ENCODE results near the gene ZNF593OS. TPM values are rescaled to one million over a fixed set of nuclear protein-coding genes. Genes with fewer than 3 reads are reported as not detected.

ZNF593OS gene
- not detected for total RNA-seq

DNA sequence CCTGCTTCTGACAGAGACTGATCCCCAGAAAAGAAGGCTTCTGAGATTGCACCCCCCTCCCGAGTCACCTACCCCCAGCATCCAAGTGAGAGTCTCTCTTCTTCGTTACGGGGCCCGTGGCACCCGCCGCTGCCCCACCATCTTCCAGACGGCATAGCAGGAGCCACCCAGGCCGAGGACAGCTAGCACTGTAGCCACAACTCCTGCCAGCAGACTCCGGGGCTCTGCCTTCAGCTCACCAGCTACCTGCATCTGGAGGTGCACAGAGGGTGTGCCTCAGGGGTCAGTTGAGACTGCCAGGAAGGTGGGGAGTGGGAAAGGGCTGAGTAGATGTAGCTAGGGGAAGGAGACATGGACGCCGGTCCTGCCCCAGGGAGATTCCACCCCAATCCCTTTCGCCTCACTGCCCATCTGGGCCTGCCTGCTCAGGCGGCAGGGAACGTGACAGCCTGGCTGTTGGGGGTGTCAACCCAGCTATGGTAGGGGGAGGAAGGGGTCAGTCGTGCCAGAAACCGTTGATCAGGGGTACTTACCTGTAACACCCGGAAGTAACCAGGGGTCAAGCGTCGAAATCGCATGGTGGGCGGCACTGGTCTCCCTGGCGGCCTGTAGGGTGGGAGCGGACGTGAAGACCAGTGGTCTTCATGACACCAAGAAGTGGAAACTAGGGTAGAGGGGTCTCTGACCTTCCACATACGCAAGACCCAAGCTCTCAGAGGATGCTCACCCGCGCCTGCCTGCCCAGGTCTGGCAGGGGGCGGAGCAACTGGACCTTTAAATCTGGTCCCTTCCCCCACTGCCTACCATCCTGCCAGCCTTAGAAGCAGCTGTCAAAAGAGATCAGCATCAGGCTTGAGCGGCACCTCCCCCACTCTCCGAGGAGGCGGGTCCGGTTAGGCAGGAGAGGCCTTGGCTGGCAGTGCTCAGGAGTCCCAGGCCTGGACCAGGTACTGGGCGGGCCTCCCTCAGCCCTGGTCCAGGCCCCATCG lies at the start of gene ZNF593OS:
Gene ZNF593OS (minus strand): TSS at position 749 of the 989 bp plus-strand sequence. CDS start 171 bp downstream, at position 578.
- H3K4me3 Mint-ChIP-seq: peak within 1 kb of the TSS; percentile 93

DNA sequence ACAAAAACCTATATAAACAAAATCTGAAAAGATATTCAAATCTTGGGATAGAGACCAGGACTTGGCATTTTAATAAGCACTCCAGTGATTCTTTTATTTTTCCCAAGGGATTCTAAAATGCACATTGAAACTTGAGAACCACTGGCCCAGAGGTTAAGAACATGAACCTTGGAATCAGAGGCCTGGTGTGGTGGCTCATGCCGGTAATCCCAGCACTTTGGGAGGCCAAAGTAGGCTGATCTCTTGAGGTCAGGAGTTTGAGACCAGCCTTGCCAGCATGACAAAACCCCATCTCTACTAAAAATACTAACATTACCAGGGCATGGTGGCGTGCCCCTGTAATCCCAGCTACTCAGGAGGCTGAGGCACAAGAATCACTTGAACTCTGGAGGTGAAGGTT lies 49.5 kb upstream of the ZNF593OS start:
- Mint-ChIP-seq H3K4me3 (no peak overlapping the region), H3K4me1 (ENCODE audit: low read depth) (peaks cover 4% of the 10 kb centered on the region), H3K36me3 (ENCODE audit: insufficient read depth) (no peaks in the 10 kb centered on the region), H3K27me3 (ENCODE audit: low read depth) (peaks cover 15% of the 10 kb centered on the region), H3K9me3 (no peaks in the 10 kb centered on the region)
- ATAC-seq (no peak), DNase-seq (no peak)

More for the DNA sequence above, at the start of gene ZNF593OS:
- no peaks in the 10 kb centered on the region for H3K9me3 Mint-ChIP-seq
- ATAC-seq: no peak
- DNase-seq: no peak
- peaks cover 14% of the 10 kb centered on the region for H3K4me1 Mint-ChIP-seq (ENCODE audit: low read depth)
- no peaks in the 10 kb centered on the region for H3K27me3 Mint-ChIP-seq (ENCODE audit: low read depth)
- no peaks in the 10 kb centered on the region for H3K36me3 Mint-ChIP-seq (ENCODE audit: insufficient read depth)

DNA sequence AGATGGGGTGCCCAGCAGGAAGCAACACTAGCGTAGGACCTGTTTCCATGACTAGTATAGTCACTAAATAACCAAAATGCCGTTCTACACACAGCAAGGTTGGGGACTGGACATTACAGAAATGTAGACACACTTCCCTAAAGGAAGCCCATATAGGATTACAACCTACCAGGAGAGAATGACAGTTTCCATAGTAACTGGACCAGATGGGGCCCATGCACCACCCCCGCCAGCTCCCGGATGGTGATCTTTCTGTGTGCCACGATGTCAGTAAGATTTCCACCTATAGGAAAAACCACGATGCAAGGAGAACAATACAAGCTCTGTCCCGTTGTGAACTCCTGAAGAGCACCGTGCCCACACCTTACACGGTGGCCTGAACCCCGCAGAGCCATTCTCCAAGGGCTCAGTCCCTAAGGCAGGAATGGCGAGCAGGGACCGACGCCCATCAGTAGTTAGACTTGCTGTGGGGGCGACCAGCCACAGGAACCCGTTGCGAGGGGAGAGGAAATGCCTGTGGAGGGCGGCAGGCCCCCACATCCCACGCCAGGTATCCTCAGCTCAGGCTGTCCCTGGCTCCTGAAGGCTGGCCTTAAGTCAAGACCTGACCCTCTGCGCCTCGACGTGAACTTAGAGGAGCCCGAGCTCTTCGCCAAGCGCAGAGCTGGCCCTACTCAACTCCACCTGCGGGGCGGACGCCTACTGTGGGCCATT lies 48.7 kb upstream of the ZNF593OS start:
- H3K36me3 Mint-ChIP-seq (ENCODE audit: insufficient read depth): no peaks in the 10 kb centered on the region
- no peak overlapping the region for H3K4me3 Mint-ChIP-seq
- no peaks in the 10 kb centered on the region for H3K9me3 Mint-ChIP-seq
- ATAC-seq (no peak), DNase-seq (no peak)
- H3K4me1 Mint-ChIP-seq (ENCODE audit: low read depth): no peaks in the 10 kb centered on the region
- H3K27me3 Mint-ChIP-seq (ENCODE audit: low read depth): peaks cover 7% of the 10 kb centered on the region

DNA sequence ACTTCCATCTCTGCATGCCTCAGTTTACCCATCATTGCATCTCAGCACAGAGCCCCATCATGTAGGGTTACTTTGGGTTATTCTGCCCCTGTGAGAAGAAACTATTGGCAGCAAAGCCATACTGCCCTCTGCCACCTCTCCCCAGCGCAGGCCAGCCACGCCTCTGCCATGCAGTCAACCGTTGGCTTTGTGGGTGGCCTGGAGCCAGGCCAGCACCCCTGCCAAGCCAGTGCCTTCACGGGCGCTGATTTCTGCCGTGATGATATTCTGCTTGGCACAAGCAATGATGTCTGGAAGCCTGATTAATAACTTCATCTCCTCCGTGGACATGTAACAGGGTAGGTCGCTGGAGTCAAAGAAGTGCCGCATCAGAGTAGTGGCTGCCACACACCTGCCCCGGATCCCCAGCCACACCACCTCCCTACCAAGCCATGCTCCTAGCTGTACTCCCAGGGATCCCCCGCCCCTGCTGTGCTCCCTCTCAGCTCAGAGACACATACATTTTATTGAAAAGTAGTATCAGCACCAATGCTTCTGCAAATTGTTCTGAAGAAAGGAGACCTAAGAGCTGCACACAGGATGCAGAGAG lies 47.4 kb upstream of the ZNF593OS start:
- Mint-ChIP-seq H3K9me3 (no peaks in the 10 kb centered on the region), H3K4me1 (ENCODE audit: low read depth) (no peaks in the 10 kb centered on the region), H3K4me3 (no peak overlapping the region), H3K36me3 (ENCODE audit: insufficient read depth) (no peaks in the 10 kb centered on the region), H3K27me3 (ENCODE audit: low read depth) (peaks cover under 1% of the 10 kb centered on the region)
- no peak for DNase-seq
- no peak for ATAC-seq

DNA sequence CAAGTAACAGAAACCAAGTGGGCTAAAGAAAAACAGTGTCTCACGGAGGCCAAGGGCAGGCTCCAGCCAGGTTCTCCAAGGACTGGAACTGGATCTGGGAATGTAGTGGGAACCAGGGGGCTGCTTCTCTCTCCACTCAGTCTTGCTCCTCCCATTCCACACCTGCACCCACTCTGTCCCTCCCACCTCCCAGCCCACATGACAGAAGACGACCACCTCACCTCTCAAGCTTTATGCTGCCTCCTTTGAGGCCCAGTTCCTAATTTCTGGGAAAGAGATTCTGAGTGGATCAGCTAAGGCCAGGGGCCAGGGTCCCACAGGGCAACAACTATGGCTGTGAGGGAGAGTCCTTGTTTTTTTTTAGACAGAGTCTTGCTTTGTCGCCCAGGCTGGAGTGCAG lies 43.6 kb upstream of the ZNF593OS start:
- no peaks in the 10 kb centered on the region for H3K36me3 Mint-ChIP-seq (ENCODE audit: insufficient read depth)
- no peaks in the 10 kb centered on the region for H3K4me1 Mint-ChIP-seq (ENCODE audit: low read depth)
- DNase-seq (no peak), ATAC-seq (no peak)
- H3K9me3 Mint-ChIP-seq: no peaks in the 10 kb centered on the region
- no peaks in the 10 kb centered on the region for H3K27me3 Mint-ChIP-seq (ENCODE audit: low read depth)
- H3K4me3 Mint-ChIP-seq: no peak overlapping the region

DNA sequence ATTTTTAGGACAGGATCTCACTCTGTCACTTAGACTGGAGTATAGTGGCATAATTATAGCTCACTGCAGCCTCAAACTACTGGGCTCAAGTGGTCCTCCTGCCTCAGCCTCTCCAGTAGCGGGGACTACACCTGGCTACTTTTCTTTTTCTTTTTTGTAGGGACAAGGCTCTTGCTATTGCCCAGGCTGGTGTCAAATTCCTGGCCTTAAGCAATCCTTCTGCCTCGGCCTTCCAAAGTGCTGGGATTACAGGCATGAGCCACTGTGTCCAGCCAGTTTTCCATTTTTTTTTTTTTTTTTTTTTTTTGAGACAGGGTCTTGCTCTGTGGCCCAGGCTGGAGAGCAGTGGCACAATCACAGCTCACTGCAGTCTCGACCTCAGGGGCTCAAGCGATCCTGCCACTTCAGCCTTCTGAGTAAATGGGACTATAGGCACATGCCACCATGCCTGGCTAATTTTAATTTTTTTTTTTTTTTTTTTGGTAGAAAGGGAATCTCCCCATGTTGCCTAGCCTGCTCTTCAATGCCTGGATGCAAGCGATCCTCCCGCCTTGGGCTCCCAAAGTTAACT lies 41.8 kb upstream of the ZNF593OS start:
- ATAC-seq: no peak
- no peaks in the 10 kb centered on the region for H3K9me3 Mint-ChIP-seq

DNA sequence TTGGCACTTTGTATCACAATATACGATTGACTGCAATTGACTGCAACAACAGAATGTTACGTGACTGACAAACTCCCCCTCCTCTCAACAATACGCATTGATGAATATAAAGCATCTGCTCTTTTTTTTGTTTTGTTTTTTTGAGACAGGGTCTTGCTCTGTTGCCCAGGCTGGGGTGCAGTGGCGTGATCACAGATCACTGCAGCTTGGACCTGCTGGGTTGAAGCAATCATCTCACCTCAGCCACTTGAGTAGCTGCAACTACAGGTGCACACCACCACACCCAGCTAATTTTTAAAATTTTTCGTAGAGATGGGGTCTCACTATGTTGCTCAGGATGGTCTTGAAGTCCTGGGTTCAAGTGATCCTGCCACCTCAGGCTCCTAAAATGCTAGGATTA lies 41.1 kb upstream of the ZNF593OS start:
- Mint-ChIP-seq H3K4me1 (ENCODE audit: low read depth) (no peaks in the 10 kb centered on the region), H3K27me3 (ENCODE audit: low read depth) (no peaks in the 10 kb centered on the region), H3K9me3 (no peaks in the 10 kb centered on the region), H3K36me3 (ENCODE audit: insufficient read depth) (no peaks in the 10 kb centered on the region), H3K4me3 (no peak overlapping the region)
- DNase-seq (no peak), ATAC-seq (no peak)

More for the DNA sequence above, 41.8 kb upstream of the ZNF593OS start:
- no peak overlapping the region for H3K4me3 Mint-ChIP-seq
- H3K27me3 Mint-ChIP-seq (ENCODE audit: low read depth): no peaks in the 10 kb centered on the region
- H3K36me3 Mint-ChIP-seq (ENCODE audit: insufficient read depth): no peaks in the 10 kb centered on the region
- no peak for DNase-seq
- H3K4me1 Mint-ChIP-seq (ENCODE audit: low read depth): no peaks in the 10 kb centered on the region

DNA sequence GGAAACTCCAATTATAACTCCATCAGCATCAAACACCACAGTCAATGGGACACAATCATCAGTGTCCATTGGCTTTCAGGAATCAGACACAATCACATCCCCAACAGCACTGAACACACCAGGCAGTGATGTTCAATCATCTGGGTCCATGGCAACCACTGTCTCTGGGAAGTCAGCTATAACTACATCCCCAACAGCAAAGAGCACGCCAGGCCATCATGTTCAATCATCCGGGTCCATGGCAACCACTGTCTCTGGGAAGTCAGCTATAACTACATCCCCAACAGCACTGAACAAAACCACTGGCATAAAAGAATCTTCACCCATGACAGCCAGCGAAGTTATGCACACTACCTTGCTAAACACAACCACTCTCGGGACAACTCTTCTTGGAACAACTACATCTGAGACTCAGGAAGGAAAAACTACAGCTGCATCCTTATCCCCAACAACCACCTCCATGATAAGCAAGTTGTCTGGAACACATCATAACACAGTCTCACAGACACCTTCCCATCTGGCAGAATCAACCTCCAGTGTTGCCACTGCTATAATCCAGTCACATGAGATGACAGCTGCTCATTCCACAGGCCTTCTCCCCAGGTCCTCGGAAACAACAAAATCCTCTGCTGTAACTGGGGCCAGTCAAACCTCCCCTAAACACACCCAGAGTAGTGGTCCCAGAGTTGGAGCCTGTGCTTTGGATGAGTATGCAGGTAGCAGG lies 38.7 kb upstream of the ZNF593OS start:
- DNase-seq (no peak), ATAC-seq (no peak)
- no peaks in the 10 kb centered on the region for H3K36me3 Mint-ChIP-seq (ENCODE audit: insufficient read depth)
- no peaks in the 10 kb centered on the region for H3K9me3 Mint-ChIP-seq
- no peaks in the 10 kb centered on the region for H3K4me1 Mint-ChIP-seq (ENCODE audit: low read depth)
- H3K27me3 Mint-ChIP-seq (ENCODE audit: low read depth): no peaks in the 10 kb centered on the region
- H3K4me3 Mint-ChIP-seq: no peak overlapping the region

DNA sequence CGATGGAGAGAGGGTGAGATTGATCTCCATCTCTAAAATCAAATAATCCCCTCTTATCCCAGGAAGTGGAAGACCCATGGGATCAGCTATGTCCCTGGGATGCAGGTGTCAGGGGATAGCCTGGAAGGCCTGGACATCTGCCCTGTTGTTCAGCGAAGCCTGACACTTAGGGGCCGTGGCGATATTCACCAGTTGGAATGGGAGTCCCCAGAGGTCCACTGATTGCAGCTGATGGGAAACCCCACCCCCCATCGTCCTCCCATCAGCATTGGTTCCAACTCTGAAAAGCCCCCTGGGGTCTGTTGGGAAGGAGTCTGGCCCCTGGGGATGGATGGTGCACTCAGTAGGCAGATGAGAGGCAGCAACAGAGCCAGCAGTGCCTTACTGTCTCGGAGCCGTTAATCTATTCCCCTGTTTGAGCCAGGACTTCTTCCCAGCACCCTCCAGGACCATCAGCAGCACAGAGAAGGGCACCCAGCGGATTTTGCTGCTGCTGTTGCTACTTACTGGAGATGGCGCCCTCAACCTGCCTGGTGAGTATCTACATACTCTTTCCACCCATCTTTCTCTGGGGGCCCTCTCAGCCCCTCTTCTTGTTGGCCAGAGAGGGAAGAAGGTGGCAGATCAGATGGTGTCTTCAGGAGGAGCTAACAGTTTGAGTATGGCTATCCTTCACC lies 32.1 kb upstream of the ZNF593OS start:
- DNase-seq: no peak
- no peaks in the 10 kb centered on the region for H3K9me3 Mint-ChIP-seq
- ATAC-seq: no peak
- peaks cover 2% of the 10 kb centered on the region for H3K27me3 Mint-ChIP-seq (ENCODE audit: low read depth)
- peaks cover 37% of the 10 kb centered on the region for H3K4me1 Mint-ChIP-seq (ENCODE audit: low read depth)
- no peaks in the 10 kb centered on the region for H3K36me3 Mint-ChIP-seq (ENCODE audit: insufficient read depth)
- H3K4me3 Mint-ChIP-seq: no peak overlapping the region

DNA sequence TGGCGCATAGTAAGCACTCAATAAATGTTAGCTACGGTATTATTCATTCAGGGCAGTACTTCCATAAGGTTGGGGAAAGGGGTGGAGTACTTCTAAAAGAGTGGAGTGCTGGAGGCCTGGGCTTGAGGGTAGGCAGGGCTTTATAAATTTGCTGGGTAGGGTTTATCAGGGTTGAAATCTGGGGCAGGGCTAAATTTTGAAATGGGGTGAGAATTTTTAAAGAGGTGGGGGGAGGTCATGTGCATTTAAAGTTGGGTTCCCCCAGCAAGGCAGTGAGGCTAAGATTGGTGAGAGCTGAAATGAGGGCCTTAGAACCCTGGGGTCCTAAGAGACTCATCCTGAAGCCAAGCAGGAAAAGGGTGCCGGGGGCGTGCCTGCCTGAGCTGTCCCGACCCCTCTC lies 28.8 kb upstream of the ZNF593OS start:
- H3K27me3 Mint-ChIP-seq (ENCODE audit: low read depth): peaks cover 2% of the 10 kb centered on the region
- H3K4me3 Mint-ChIP-seq: no peak overlapping the region
- H3K4me1 Mint-ChIP-seq (ENCODE audit: low read depth): peaks cover 37% of the 10 kb centered on the region
- DNase-seq (no peak), ATAC-seq (no peak)
- H3K36me3 Mint-ChIP-seq (ENCODE audit: insufficient read depth): no peaks in the 10 kb centered on the region
- H3K9me3 Mint-ChIP-seq: no peaks in the 10 kb centered on the region

DNA sequence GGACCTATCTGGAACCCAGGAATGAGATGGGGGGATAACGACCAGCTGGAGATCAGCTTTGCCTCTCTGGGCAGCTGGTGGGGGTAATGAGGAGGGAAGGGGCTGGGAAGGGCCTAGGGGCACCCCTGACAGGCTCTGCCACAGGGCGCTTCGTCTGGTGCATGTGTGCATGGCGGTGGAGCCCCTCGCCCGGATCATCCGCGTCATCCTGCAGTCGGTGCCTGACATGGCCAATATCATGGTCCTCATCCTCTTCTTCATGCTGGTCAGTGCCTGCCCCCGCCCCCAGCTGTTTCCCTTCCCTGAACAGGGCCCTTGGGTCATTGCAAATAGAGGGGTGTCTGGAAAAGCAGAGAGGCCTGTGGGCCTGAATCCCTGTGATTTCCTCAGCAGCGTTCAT lies 26.2 kb upstream of the ZNF593OS start:
- no peaks in the 10 kb centered on the region for H3K9me3 Mint-ChIP-seq
- peaks cover 33% of the 10 kb centered on the region for H3K4me1 Mint-ChIP-seq (ENCODE audit: low read depth)
- H3K36me3 Mint-ChIP-seq (ENCODE audit: insufficient read depth): no peaks in the 10 kb centered on the region
- H3K4me3 Mint-ChIP-seq: no peak overlapping the region
- DNase-seq: no peak
- peaks cover 2% of the 10 kb centered on the region for H3K27me3 Mint-ChIP-seq (ENCODE audit: low read depth)
- no peak for ATAC-seq

DNA sequence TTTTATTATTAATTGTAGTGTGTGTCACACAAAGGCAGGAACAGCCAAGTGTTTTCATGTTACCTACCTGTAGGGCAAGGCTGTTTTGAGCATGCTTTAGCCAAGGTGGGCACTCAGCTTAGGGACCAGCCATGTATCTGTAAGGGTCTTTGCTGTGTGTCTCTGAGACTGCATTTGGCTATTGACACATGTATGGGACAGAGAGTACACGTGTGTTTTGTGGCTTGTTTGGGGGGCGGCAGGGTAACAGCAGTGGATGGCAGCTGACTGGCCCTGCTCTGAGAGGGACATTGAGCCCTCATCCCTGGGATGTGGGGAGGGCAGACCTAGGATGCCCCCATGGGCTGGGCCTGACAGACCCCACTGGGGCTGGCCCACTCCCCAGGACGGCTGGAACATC lies 25.7 kb upstream of the ZNF593OS start:
- no peak overlapping the region for H3K4me3 Mint-ChIP-seq

DNA sequence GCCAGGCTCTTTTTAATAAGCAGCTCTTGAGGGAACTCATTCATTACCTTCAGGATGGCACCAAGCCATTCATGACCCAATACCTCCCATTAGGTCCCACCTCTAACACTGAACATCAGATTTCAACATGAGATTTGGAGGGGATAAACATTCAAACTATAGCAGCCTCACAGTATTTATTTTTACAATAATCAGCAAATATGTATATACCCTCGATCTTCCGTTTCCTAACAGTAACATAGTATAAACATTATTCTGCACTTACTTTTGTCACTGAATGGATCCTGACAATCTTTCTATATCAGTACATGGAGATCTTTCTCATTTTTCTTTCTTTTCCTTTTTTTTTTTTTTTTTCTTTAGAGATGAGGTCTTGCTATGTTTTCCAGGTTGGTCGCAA lies 24.2 kb upstream of the ZNF593OS start:
- Mint-ChIP-seq H3K4me1 (ENCODE audit: low read depth) (peaks cover 25% of the 10 kb centered on the region), H3K27me3 (ENCODE audit: low read depth) (no peaks in the 10 kb centered on the region), H3K36me3 (ENCODE audit: insufficient read depth) (no peaks in the 10 kb centered on the region), H3K9me3 (no peaks in the 10 kb centered on the region), H3K4me3 (no peak overlapping the region)
- ATAC-seq (no peak), DNase-seq (no peak)

More for the DNA sequence above, 25.7 kb upstream of the ZNF593OS start:
- no peaks in the 10 kb centered on the region for H3K9me3 Mint-ChIP-seq
- peaks cover 2% of the 10 kb centered on the region for H3K27me3 Mint-ChIP-seq (ENCODE audit: low read depth)
- DNase-seq (no peak), ATAC-seq (no peak)
- peaks cover 28% of the 10 kb centered on the region for H3K4me1 Mint-ChIP-seq (ENCODE audit: low read depth)
- no peaks in the 10 kb centered on the region for H3K36me3 Mint-ChIP-seq (ENCODE audit: insufficient read depth)

Data from activated T-cell treated with anti-CD3 and anti-CD28 coated beads, Interleukin-2, amount 50 U/mL, for 4 hours (primary cell).